GM13977 (cell line): ENCODE data around the gene UBE2Z.
"Not testable (repeated sequence)": the region's sequence is repeated elsewhere in the genome, so short reads cannot be mapped to it uniquely, and the experiment has no call there.

Experiments used
- DNase-seq: peaks from one replicate; pipeline ENCODE4 v3.0.0; 2012; ENCODE audit warnings: low spot score
- CTCF ChIP-seq: IDR thresholded peaks from 2 replicates; pipeline ENCODE4 v1.5.1; 2012; ENCODE audit warnings: mild to moderate bottlenecking, control low read depth; ENCODE audit not compliant: insufficient read depth; ENCODE audit errors: extremely low read depth, missing control alignments
- in situ Hi-C: fragments of 300-500 bp; cut with MboI; formaldehyde crosslinking; loops from one replicate; pipeline ENCODE4 v1.12.0; 2022; ENCODE audit warnings: low sequenced_read_pairs, low pct_unique_long_range_greater_than_20kb, mixed read lengths, inconsistent platforms; ENCODE audit not compliant: unreplicated experiment

The UBE2Z gene

GRCh38 chr17:48871551-48872351 lies 36.5 kb upstream of the UBE2Z start:
- no peak for DNase-seq
- no peak for TF ChIP-seq CTCF
- in situ Hi-C loops, result no loop called here

GRCh38 chr17:48872409-48872808 lies 35.8 kb upstream of the UBE2Z start:
- DNase-seq, result not testable (repeated sequence)

GRCh38 chr17:48873209-48873608 lies 35.0 kb upstream of the UBE2Z start:
- DNase-seq, result no peak
- TF ChIP-seq CTCF, result no peak
- in situ Hi-C loops, result no loop called here

More at GRCh38 chr17:48872409-48872808, 35.8 kb upstream of the UBE2Z start:
- in situ Hi-C loops, result not testable (repeated sequence)

- TF ChIP-seq CTCF, result no peak
These were observed 34.3 kb upstream of the UBE2Z start for GRCh38 chr17:48873696-48874443.

GRCh38 chr17:48878920-48879898 lies 29.0 kb upstream of the UBE2Z start:
- DNase-seq, result peak; percentile 82
- TF ChIP-seq CTCF, result peak; percentile 87
- in situ Hi-C loops, result loop anchor here (5.0 to 25.0 kb wide), 2 partner anchors 62 to 192 kb away; partner anchors contain the start of gene TTLL6

More at GRCh38 chr17:48873696-48874443, 34.3 kb upstream of the UBE2Z start:
- in situ Hi-C loops, result no loop called here
- DNase-seq, result no peak

GRCh38 chr17:48882272-48882671 lies 25.9 kb upstream of the UBE2Z start:
- TF ChIP-seq CTCF, result no peak
- in situ Hi-C loops, result loop anchor here (10.0 to 25.0 kb wide), 2 partner anchors 153 to 195 kb away; no protein-coding TSS in a partner anchor
- no peak for DNase-seq
